GM12892 (cell line): ENCODE results near the gene CDC42EP4.

Experiments used
- POLR2A ChIP-seq: IDR thresholded peaks from 2 replicates; pipeline ENCODE4 v1.6.1; 2011; ENCODE audit warnings: low read depth, low read length, control low read depth
- TAF1 ChIP-seq: IDR thresholded peaks from 2 replicates; pipeline ENCODE4 v1.6.1; 2011; ENCODE audit warnings: low read depth, mild to moderate bottlenecking, control low read depth, low read length, borderline replicate concordance

GRCh38 chr17:73297934-73298861, 13.6 kb downstream of the CDC42EP4 start:
- TF ChIP-seq TAF1 (no peak), POLR2A (no peak)
